IPS-18c (cell line): ENCODE measurements around the gene ZNF280B.

Experiments
- H3K4me3 ChIP-seq: 2 replicates; pipeline ENCODE4 v1.7.0; 2013; ENCODE audit warnings: low read depth, mild to moderate bottlenecking, low read length, moderate library complexity; ENCODE audit not compliant: insufficient read depth
- H3K9me3 ChIP-seq: one replicate; pipeline ENCODE4 v1.6.1; 2013; ENCODE audit warnings: mild to moderate bottlenecking, low read length, moderate library complexity; ENCODE audit not compliant: control insufficient read depth, insufficient read depth

The ZNF280B gene, protein sequence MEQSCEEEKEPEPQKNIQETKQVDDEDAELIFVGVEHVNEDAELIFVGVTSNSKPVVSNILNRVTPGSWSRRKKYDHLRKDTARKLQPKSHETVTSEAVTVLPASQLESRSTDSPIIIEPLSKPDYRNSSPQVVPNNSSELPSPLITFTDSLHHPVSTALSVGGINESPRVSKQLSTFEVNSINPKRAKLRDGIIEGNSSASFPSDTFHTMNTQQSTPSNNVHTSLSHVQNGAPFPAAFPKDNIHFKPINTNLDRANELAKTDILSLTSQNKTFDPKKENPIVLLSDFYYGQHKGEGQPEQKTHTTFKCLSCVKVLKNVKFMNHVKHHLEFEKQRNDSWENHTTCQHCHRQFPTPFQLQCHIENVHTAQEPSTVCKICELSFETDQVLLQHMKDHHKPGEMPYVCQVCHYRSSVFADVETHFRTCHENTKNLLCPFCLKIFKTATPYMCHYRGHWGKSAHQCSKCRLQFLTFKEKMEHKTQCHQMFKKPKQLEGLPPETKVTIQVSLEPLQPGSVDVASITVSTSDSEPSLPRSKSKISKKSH

DNA sequence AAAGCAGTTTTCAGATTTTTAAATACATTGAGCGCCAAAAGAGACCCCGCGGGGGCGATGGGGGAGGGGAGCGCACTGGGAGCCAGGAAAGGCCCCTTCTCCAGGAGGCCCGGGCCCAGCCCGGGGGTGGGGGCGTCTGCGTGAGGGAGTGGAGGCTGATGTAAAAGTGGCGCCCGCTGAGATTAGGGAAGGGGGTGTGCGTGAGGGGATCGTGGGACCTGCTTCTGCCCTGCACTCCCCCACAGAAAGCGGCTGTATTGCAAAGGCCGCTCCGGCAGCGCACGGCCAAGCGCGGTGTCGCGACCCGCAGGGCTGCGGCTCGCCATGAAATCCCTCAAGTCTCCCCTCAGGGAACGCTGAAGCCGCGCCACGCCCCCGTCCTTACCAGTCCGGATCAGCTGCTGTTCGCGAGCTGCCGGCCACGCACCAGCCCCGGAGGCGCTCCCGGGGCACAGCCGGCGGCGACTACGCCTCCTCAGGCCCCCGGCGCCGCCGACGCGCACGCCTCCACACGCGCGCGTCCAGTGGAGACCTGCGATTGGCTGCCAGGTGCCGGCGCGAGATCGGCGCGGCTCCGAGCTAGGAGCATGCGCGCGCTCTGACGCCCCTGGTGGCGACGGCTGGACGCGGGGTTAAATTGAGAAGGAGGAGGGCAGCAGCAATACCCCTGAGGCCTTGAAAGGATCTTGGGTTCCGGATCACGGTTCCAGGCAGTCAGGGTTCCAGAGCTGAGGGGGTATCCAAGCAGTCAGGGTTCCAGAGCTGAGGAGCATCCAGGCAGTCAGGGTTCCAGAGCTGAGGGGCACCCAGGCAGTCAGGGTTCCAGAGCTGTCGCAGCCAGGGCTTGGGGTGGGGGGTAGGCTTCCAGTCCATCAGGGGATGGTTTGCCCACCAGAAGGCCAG, at the start of gene ZNF280B:
ZNF280B (minus strand) TSS at position 469 of the 903 bp plus-strand sequence. CDS start 19,344 bp downstream, outside the sequence.
- peak within 1 kb of the TSS; percentile 91 for H3K4me3 ChIP-seq

GRCh38 chr22:22556995-22557925, 48.7 kb upstream of the ZNF280B start:
- no peak overlapping the region for H3K4me3 ChIP-seq
- H3K9me3 ChIP-seq: peaks cover 12% of the 10 kb centered on the region

More for the DNA sequence above, at the start of gene ZNF280B:
- H3K9me3 ChIP-seq: no peaks in the 10 kb centered on the region

GRCh38 chr22:22556578-22556977, 48.0 kb upstream of the ZNF280B start:
- no peak overlapping the region for H3K4me3 ChIP-seq
- H3K9me3 ChIP-seq: peaks cover 12% of the 10 kb centered on the region

GRCh38 chr22:22555596-22555995, 47.1 kb upstream of the ZNF280B start:
- H3K9me3 ChIP-seq: peaks cover 9% of the 10 kb centered on the region
- no peak overlapping the region for H3K4me3 ChIP-seq

- Histone ChIP-seq H3K9me3 (peaks cover 9% of the 10 kb centered on the region), H3K4me3 (no peak overlapping the region)
Measured at GRCh38 chr22:22554587-22555284, 46.2 kb upstream of the ZNF280B start.

DNA sequence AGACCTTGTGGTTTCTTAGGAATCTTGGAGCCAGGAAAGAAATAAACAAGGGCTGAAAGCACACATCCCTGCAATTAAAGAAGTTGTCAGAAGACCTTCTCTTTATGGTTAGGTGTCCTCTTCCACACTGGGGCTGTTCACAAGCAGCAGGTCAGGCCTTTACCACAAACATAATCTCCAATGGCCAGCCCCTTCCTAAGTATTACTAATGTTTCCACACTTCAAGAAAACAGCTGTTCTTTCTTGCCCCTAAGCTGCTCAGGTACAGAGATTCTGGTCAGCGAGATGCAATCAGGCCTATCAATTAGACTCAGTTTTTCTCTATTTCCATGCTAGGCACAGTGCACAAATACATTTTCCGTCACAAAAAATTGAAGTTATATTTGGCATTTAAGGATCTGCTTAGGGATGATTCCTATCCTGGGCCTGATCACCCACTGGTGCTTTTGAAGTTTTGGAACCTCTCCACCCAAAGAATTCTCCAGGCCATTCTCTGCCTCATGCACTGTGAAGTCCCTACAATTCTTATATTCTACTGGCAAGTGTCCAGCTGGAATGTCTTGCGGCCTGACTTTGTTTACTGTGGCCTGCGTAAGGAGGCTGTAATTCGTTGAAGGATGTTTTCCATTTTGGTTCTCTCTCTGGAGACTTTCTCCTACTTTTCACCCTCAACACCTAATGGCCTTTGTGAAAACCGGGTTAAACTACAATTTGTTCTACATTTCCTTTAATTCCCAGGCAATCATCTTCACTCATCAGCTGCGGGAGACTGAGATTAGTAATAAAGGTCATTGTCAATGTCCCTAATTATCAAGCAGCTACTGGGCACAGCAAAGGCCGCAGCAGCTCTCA, 45.4 kb upstream of the ZNF280B start:
- no peak overlapping the region for H3K4me3 ChIP-seq
- H3K9me3 ChIP-seq: peaks cover 6% of the 10 kb centered on the region

DNA sequence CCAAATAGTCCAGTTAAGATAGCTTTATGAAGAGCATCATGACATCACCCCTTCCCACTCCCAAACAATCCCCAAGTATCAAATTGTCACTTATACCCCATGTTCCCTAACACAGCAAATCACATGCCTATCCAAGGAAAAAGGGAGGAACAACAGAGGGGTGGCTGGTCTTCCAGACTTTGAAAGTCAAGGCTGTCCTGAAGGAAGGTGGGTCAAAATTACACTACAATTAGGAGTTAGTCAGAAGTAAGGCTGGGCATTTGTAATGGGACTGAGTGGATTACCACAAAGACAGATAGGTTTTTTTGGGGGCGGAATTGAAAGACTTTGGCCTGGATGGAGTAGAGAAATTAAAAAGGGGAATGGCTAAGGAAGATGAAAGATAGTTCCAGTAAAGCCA, 44.6 kb upstream of the ZNF280B start:
- Histone ChIP-seq H3K9me3 (peaks cover 2% of the 10 kb centered on the region), H3K4me3 (no peak overlapping the region)

GRCh38 chr22:22552630-22553029, 44.1 kb upstream of the ZNF280B start:
- H3K9me3 ChIP-seq: peaks cover 2% of the 10 kb centered on the region
- H3K4me3 ChIP-seq: no peak overlapping the region

DNA sequence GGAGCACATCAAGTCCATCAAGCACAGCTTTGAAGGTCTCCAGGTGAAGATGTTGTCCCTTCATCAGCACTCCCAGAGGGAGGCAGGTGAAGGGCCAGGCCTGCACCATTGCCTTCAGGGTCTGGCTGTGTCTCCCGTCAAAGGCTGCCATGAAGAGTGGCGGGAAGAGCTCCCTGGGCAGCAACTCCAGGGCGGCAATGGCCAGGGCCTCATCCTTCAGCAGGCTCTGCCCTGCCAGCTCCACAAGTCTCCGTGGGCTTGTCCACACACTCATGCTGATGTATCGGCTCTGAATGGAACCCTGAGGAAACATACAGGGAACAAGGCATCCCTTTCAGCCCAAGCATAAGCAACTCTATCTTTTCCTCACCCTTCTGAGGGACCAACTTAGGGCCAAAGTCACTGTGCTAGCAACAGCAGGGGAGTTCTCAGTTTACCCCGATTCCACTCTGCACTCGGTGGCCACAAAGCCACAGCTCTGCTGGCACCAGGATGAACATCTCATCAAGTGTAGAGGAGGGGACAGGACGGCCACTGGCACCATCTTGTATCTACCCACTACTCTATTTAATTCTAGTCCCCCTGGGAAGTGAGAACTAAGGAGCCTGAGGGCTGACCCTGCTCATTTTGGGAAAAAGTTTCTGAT, 42.4 kb upstream of the ZNF280B start:
- Histone ChIP-seq H3K9me3 (no peaks in the 10 kb centered on the region), H3K4me3 (no peak overlapping the region)

DNA sequence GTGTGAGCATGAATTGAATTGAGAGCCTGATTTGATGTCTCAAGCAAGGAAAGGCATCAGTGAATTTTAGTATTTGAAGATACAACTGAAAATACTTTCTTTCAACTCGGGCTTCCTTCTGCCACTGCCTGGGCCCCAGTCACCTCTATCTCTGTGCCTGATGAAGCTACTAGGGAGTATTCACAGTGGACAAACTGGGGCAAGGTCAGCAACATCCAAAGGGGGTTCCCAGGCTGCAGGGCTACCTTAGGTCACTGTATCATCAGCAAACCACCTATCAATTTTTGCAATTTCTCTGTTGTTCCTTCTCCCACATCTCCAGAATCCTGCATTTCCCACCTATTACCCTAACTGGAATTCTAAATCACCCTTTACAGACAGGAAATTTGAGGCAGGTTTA, 40.4 kb upstream of the ZNF280B start:
- no peak overlapping the region for H3K4me3 ChIP-seq

GRCh38 chr22:22548317-22548716, 39.8 kb upstream of the ZNF280B start:
- no peaks in the 10 kb centered on the region for H3K9me3 ChIP-seq
- no peak overlapping the region for H3K4me3 ChIP-seq

More for the DNA sequence above, 40.4 kb upstream of the ZNF280B start:
- H3K9me3 ChIP-seq: no peaks in the 10 kb centered on the region

- Histone ChIP-seq H3K9me3 (no peaks in the 10 kb centered on the region), H3K4me3 (no peak overlapping the region)
Measured at GRCh38 chr22:22547692-22548300, 39.3 kb upstream of the ZNF280B start.

- Histone ChIP-seq H3K4me3 (no peak overlapping the region), H3K9me3 (no peaks in the 10 kb centered on the region)
Measured at GRCh38 chr22:22547226-22547625, 38.7 kb upstream of the ZNF280B start.

DNA sequence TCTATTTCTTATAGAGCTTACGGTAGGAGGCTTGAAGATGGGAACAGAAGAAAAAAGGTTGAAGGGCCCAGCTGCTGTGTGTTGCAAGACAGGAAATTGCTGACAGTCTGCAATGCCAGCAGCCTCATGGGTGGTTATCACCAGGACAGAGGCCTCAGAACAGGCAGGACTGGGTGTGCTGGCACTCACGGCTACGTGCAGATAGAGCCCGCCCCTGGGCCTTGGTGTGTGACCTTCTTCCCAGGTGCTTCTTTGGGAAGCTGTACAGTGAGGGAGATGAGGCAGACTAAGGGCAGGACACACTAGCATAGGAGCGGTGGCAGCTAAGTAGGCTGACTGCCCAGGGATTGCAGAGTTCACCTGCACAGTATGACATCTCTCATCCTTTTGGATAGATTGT, 37.9 kb upstream of the ZNF280B start:
- H3K9me3 ChIP-seq: no peaks in the 10 kb centered on the region
- H3K4me3 ChIP-seq: no peak overlapping the region

GRCh38 chr22:22545084-22545483, 36.5 kb upstream of the ZNF280B start:
- H3K4me3 ChIP-seq: no peak overlapping the region

More at GRCh38 chr22:22545084-22545483, 36.5 kb upstream of the ZNF280B start:
- H3K9me3 ChIP-seq: no peaks in the 10 kb centered on the region
